ENCODE data around the gene CLN6. TPM values are rescaled to one million over a fixed set of nuclear protein-coding genes. Genes with fewer than 3 reads are reported as not detected.

Gene CLN6
- total and polyA plus RNA-seq, 2 of the 4 experiments (the other 2 are of a cell fraction) = 6.5 to 31.9 TPM

- Histone ChIP-seq H3K4me3 (ENCODE audit: insufficient read depth, low read depth, low read length) (no peak overlapping the region), H4K91ac (ENCODE audit: insufficient read depth, low read depth, low read length) (no peak overlapping the region), H3K9me3 (ENCODE audit: control insufficient read depth, insufficient read depth, low read length) (no peaks in the 10 kb centered on the region), H3K9ac (ENCODE audit: low read depth, low read length) (no peak overlapping the region), H4K8ac (ENCODE audit: low read depth in 2 of 2, low read length in 2 of 2) (no peak overlapping the region; a peak in 1 of 4 replicates), H3K4me1 (ENCODE audit: control insufficient read depth, insufficient read depth, low read length) (no peaks in the 10 kb centered on the region; the same call in 1 of the 2 replicates), H3K4me2 (ENCODE audit: low read depth, low read length) (no peak overlapping the region), H2AK5ac (ENCODE audit: low read depth, low read length) (no peak overlapping the region), H2BK20ac (ENCODE audit: low read depth, low read length) (no peak overlapping the region), H2AK9ac (replicated peaks; ENCODE audit: low read depth, low read length, poor library complexity) (no peak overlapping the region), H3K27ac (ENCODE audit: insufficient read depth, low read length) (no peak overlapping the region), H3K14ac (replicated peaks; ENCODE audit: low read depth, low read length) (no peak overlapping the region), H2BK5ac (ENCODE audit: low read depth, low read length, poor library complexity, severe bottlenecking) (no peak overlapping the region), H3K4ac (ENCODE audit: low read depth, low read length) (no peak overlapping the region), H3K79me1 (ENCODE audit: low read depth in 1 of 2, low read length in 2 of 2) (no peaks in the 10 kb centered on the region), H3K23ac (ENCODE audit: low read depth, low read length) (no peak overlapping the region; the same call in 1 of the 2 replicates), H3K56ac (ENCODE audit: extremely low read depth, insufficient read depth, low read length) (no peak overlapping the region), H2AFZ (replicated peaks; ENCODE audit: low read length, poor library complexity) (no peak overlapping the region), H3K36me3 (ENCODE audit: control insufficient read depth, insufficient read depth, low read length) (no peaks in the 10 kb centered on the region), H4K5ac (ENCODE audit: low read depth, low read length) (no peak overlapping the region), H3K9me1 (ENCODE audit: insufficient read depth, low read length) (no peaks in the 10 kb centered on the region), H4K20me1 (ENCODE audit: insufficient read depth, low read length) (no peaks in the 10 kb centered on the region), H2BK120ac (ENCODE audit: low read depth, low read length) (no peak overlapping the region), H2BK15ac (ENCODE audit: low read depth, low read length) (no peak overlapping the region), H3K27me3 (ENCODE audit: control insufficient read depth, insufficient read depth, low read length) (peaks cover 2% of the 10 kb centered on the region; the same call in 1 of the 2 replicates), H3K18ac (ENCODE audit: low read depth, low read length) (no peak overlapping the region)
- dilution Hi-C loops (cut with HindIII; ENCODE audit: low sequenced_read_pairs, unreplicated experiment) = no loop called here
- intact Hi-C loops (cut with micrococcal nuclease) = loop anchor here (1.0 to 5.0 kb wide), 3 partner anchors 53 to 421 kb away; no protein-coding TSS in a partner anchor
- DNase-seq (peak; percentile 85), ATAC-seq (ENCODE audit: low read depth) (peak; percentile 79)
- CTCF ChIA-PET = interaction anchor here (0.6 to 1.7 kb wide), 17 partner anchors 18 to 421 kb away, joined by 3 to 8 read pairs (median 4); partner anchors contain the start of gene FEM1B
- BruUV-seq (replicated peaks) = no TSS peak
- in situ Hi-C loops (cut with MboI; ENCODE audit: low sequenced_read_pairs) = no loop called here
- WGBS, 2 experiments (ENCODE audit: extremely low coverage in 2 of 2, insufficient read length in 1 of 2) = no CpG with 5 or more reads among the region's 7 CpGs
- POLR2A ChIA-PET (ENCODE audit: unreplicated experiment) = interaction anchor here (0.6 kb wide), 1 partner anchor 36 kb away, joined by 3 read pairs; no protein-coding TSS in a partner anchor
- TF ChIP-seq CEBPB (IDR thresholded peaks at IDR 0.05; ENCODE audit: low read depth, low read length) (no peak), POLR2A (IDR thresholded peaks at IDR 0.05; ENCODE audit: low read depth, low read length) (no peak), BHLHE40 (IDR thresholded peaks at IDR 0.05; ENCODE audit: low read depth, low read length) (no peak), MAZ (IDR thresholded peaks at IDR 0.05; ENCODE audit: borderline replicate concordance, low read depth, low read length) (0 out of 2 replicates have a peak, but pooled peaks have one; percentile 16), SMC3 (IDR thresholded peaks at IDR 0.05; ENCODE audit: low read depth, low read length) (peak; percentile 84), MAFK (IDR thresholded peaks at IDR 0.05; ENCODE audit: low read depth, low read length) (no peak), RCOR1 (IDR thresholded peaks at IDR 0.05; ENCODE audit: insufficient replicate concordance, low read length) (no peak), MXI1 (IDR thresholded peaks at IDR 0.05; ENCODE audit: borderline replicate concordance, low read depth, low read length) (no peak), FOS (IDR thresholded peaks at IDR 0.05; ENCODE audit: low read depth, low read length) (no peak), USF2 (IDR thresholded peaks at IDR 0.05; ENCODE audit: low read depth, low read length) (no peak), NFE2L2 (IDR thresholded peaks at IDR 0.05; ENCODE audit: low read depth, low read length) (no peak), RAD21 (IDR thresholded peaks at IDR 0.05; ENCODE audit: low read length) (peak; percentile 91), RFX5 (IDR thresholded peaks at IDR 0.05; ENCODE audit: low read depth, low read length) (no peak)
- TF ChIP-seq, protein P1, sequence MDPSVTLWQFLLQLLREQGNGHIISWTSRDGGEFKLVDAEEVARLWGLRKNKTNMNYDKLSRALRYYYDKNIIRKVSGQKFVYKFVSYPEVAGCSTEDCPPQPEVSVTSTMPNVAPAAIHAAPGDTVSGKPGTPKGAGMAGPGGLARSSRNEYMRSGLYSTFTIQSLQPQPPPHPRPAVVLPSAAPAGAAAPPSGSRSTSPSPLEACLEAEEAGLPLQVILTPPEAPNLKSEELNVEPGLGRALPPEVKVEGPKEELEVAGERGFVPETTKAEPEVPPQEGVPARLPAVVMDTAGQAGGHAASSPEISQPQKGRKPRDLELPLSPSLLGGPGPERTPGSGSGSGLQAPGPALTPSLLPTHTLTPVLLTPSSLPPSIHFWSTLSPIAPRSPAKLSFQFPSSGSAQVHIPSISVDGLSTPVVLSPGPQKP (IDR thresholded peaks at IDR 0.05; ENCODE audit: borderline replicate concordance, low read depth, low read length) = no peak
- TF ChIP-seq, protein P2, sequence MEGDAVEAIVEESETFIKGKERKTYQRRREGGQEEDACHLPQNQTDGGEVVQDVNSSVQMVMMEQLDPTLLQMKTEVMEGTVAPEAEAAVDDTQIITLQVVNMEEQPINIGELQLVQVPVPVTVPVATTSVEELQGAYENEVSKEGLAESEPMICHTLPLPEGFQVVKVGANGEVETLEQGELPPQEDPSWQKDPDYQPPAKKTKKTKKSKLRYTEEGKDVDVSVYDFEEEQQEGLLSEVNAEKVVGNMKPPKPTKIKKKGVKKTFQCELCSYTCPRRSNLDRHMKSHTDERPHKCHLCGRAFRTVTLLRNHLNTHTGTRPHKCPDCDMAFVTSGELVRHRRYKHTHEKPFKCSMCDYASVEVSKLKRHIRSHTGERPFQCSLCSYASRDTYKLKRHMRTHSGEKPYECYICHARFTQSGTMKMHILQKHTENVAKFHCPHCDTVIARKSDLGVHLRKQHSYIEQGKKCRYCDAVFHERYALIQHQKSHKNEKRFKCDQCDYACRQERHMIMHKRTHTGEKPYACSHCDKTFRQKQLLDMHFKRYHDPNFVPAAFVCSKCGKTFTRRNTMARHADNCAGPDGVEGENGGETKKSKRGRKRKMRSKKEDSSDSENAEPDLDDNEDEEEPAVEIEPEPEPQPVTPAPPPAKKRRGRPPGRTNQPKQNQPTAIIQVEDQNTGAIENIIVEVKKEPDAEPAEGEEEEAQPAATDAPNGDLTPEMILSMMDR (conservative IDR thresholded peaks at IDR 0.05; ENCODE audit: low read depth, low read length) = peak; percentile 91
Observed at GRCh38 chr15:68252925-68253534, 23.5 kb upstream of the CLN6 start.
